Thyroid gland (tissue), 4 donors: ENCODE measurements around the gene TMEM186.

Experiments used
- CTCF ChIP-seq, 6 experiments: fragments of 200-600 bp in 3 of 6; fragments of 450-650 bp in 3 of 6; sonication (generic) in 3 of 6; IDR thresholded peaks; one replicate each; pipeline ENCODE4 v1.5.1; 2016 to 2019; ENCODE audit warnings: antibody characterized with exemption in 6 of 6, mild to moderate bottlenecking in 2 of 6, inconsistent platforms in 1 of 6, moderate library complexity in 1 of 6
- POLR2A ChIP-seq, 2 donors: fragments of 450-650 bp; IDR thresholded peaks; one replicate each; pipeline ENCODE4 v1.6.1; 2017; ENCODE audit warnings: antibody characterized with exemption in 2 of 2, mild to moderate bottlenecking in 2 of 2, moderate library complexity in 1 of 2

GRCh38 chr16:8796469-8797363 lies 723 bp downstream of the TMEM186 start:
- TF ChIP-seq CTCF (IDR thresholded peaks at IDR 0.05) (no peak), POLR2A (IDR thresholded peaks at IDR 0.05) (no peak)
